GM19351 (cell line): ENCODE data around the gene RHBDL3.
"Not testable (repeated sequence)": the region's sequence is repeated elsewhere in the genome, so short reads cannot be mapped to it uniquely, and the experiment has no call there.

Experiments
- ATAC-seq: cut with Tn5 transposase; IDR thresholded peaks from one replicate; pipeline ENCODE4 v1.9.1; 2021; ENCODE audit warnings: mild to moderate bottlenecking, moderate library complexity; ENCODE audit not compliant: unreplicated experiment

The RHBDL3 gene

GRCh38 chr17:32288615-32289014, 23.0 kb downstream of the RHBDL3 start:
- ATAC-seq, result no peak

- ATAC-seq, result no peak
Observed at GRCh38 chr17:32289471-32290070, 23.9 kb downstream of the RHBDL3 start.

GRCh38 chr17:32292094-32292493, 26.5 kb downstream of the RHBDL3 start:
- ATAC-seq, result no peak

GRCh38 chr17:32297424-32297823, 31.8 kb downstream of the RHBDL3 start:
- ATAC-seq, result no peak

GRCh38 chr17:32297860-32298259, 32.2 kb downstream of the RHBDL3 start:
- no peak for ATAC-seq

- ATAC-seq, result no peak
Observed at GRCh38 chr17:32298298-32298697, 32.7 kb downstream of the RHBDL3 start.

- ATAC-seq, result no peak
Observed at GRCh38 chr17:32298721-32299579, 33.3 kb downstream of the RHBDL3 start.

GRCh38 chr17:32299580-32300164, 34.0 kb downstream of the RHBDL3 start:
- ATAC-seq, result no peak

GRCh38 chr17:32302037-32302436, 36.4 kb downstream of the RHBDL3 start:
- no peak for ATAC-seq

- ATAC-seq, result no peak
Observed at GRCh38 chr17:32302860-32303649, 37.4 kb downstream of the RHBDL3 start.

GRCh38 chr17:32303781-32304288, 38.2 kb downstream of the RHBDL3 start:
- ATAC-seq, result no peak

GRCh38 chr17:32305049-32305448, 39.4 kb downstream of the RHBDL3 start:
- ATAC-seq, result no peak

GRCh38 chr17:32307658-32308057, 42.0 kb downstream of the RHBDL3 start:
- no peak for ATAC-seq

- ATAC-seq, result no peak
Observed at GRCh38 chr17:32311028-32311536, 45.5 kb downstream of the RHBDL3 start.

- no peak for ATAC-seq
Observed at GRCh38 chr17:32314636-32315035, 49.0 kb downstream of the RHBDL3 start.

GRCh38 chr17:32315171-32315570, 49.5 kb downstream of the RHBDL3 start:
- no peak for ATAC-seq

GRCh38 chr17:32316653-32317052, 51.0 kb downstream of the RHBDL3 start:
- ATAC-seq, result not testable (repeated sequence)

GRCh38 chr17:32317353-32317752, 51.7 kb downstream of the RHBDL3 start:
- no peak for ATAC-seq

- ATAC-seq, result no peak
Observed at GRCh38 chr17:32318071-32318470, 52.4 kb downstream of the RHBDL3 start.

- no peak for ATAC-seq
Observed at GRCh38 chr17:32319548-32319905, 53.9 kb downstream of the RHBDL3 start.

GRCh38 chr17:32320080-32320479, 54.4 kb downstream of the RHBDL3 start:
- not testable (repeated sequence) for ATAC-seq
